Colon (tissue), 2 donors: ENCODE measurements around the gene PACC1.

Source experiments
- FAIRE-seq: peaks from 2 replicates; lab custom pipeline; 2012; peaks lifted over from hg19 to GRCh38; lab: Jason Lieb, UNC
- donor health status: control.
- donor health status: control.

PACC1 gene

GRCh38 chr1:212414328-212415106, at the start of gene PACC1:
TSS of gene PACC1 (minus strand) at chr1:212414886. CDS start at chr1:212414757, 129 bp downstream.
- no peak for FAIRE-seq

- FAIRE-seq, result no peak
Measured at GRCh38 chr1:212463565-212464285, 49.0 kb upstream of the PACC1 start.

- FAIRE-seq, result no peak
Measured at GRCh38 chr1:212461916-212462660, 47.4 kb upstream of the PACC1 start.

- FAIRE-seq, result no peak
Measured at GRCh38 chr1:212460376-212460775, 45.7 kb upstream of the PACC1 start.

GRCh38 chr1:212459656-212460055, 45.0 kb upstream of the PACC1 start:
- FAIRE-seq, result no peak

GRCh38 chr1:212458817-212459216, 44.1 kb upstream of the PACC1 start:
- no peak for FAIRE-seq

- no peak for FAIRE-seq
Measured at GRCh38 chr1:212457740-212458338, 43.2 kb upstream of the PACC1 start.

GRCh38 chr1:212455803-212456528, 41.3 kb upstream of the PACC1 start:
- no peak for FAIRE-seq

GRCh38 chr1:212455401-212455800, 40.7 kb upstream of the PACC1 start:
- no peak for FAIRE-seq

GRCh38 chr1:212454741-212455140, 40.1 kb upstream of the PACC1 start:
- FAIRE-seq, result no peak

GRCh38 chr1:212453156-212453857, 38.6 kb upstream of the PACC1 start:
- no peak for FAIRE-seq

GRCh38 chr1:212452323-212453155, 37.9 kb upstream of the PACC1 start:
- FAIRE-seq, result no peak

GRCh38 chr1:212451416-212452322, 37.0 kb upstream of the PACC1 start:
- FAIRE-seq, result no peak

GRCh38 chr1:212450331-212450881, 35.7 kb upstream of the PACC1 start:
- no peak for FAIRE-seq

- FAIRE-seq, result no peak
Measured at GRCh38 chr1:212447478-212447877, 32.8 kb upstream of the PACC1 start.

- FAIRE-seq, result no peak
Measured at GRCh38 chr1:212446333-212446732, 31.6 kb upstream of the PACC1 start.

- no peak for FAIRE-seq
Measured at GRCh38 chr1:212442408-212442807, 27.7 kb upstream of the PACC1 start.

- FAIRE-seq, result no peak
Measured at GRCh38 chr1:212440419-212440818, 25.7 kb upstream of the PACC1 start.

- no peak for FAIRE-seq
Measured at GRCh38 chr1:212438831-212439237, 24.1 kb upstream of the PACC1 start.
